ENCODE data around the gene ADA.

The ADA gene

GRCh38 chr20:44649126-44649525, 2.4 kb downstream of the ADA start:
- Histone ChIP-seq H3K4me2 (peak overlapping the region; percentile 78), H4K20me1 (ENCODE audit: insufficient read depth) (no peaks in the 10 kb centered on the region), H3K36me3 (ENCODE audit: insufficient read depth) (no peaks in the 10 kb centered on the region), H3K4me1 (ENCODE audit: low read depth, poor library complexity, severe bottlenecking) (peaks cover 75% of the 10 kb centered on the region), H2AFZ (ENCODE audit: low read depth) (no peak overlapping the region), H3K4me3 (IDR thresholded peaks at IDR 0.05; ENCODE audit: insufficient read depth, low read depth, low read length) (no peak overlapping the region), H3K79me2 (ENCODE audit: insufficient read depth, low read depth) (peaks cover 54% of the 10 kb centered on the region), H3K27me3 (ENCODE audit: insufficient read depth, low read depth) (no peaks in the 10 kb centered on the region), H3K27ac (peak overlapping the region; percentile 91; the same call in 1 of the 2 replicates), H3K9ac (no peak overlapping the region)
- TF ChIP-seq, protein P1, sequence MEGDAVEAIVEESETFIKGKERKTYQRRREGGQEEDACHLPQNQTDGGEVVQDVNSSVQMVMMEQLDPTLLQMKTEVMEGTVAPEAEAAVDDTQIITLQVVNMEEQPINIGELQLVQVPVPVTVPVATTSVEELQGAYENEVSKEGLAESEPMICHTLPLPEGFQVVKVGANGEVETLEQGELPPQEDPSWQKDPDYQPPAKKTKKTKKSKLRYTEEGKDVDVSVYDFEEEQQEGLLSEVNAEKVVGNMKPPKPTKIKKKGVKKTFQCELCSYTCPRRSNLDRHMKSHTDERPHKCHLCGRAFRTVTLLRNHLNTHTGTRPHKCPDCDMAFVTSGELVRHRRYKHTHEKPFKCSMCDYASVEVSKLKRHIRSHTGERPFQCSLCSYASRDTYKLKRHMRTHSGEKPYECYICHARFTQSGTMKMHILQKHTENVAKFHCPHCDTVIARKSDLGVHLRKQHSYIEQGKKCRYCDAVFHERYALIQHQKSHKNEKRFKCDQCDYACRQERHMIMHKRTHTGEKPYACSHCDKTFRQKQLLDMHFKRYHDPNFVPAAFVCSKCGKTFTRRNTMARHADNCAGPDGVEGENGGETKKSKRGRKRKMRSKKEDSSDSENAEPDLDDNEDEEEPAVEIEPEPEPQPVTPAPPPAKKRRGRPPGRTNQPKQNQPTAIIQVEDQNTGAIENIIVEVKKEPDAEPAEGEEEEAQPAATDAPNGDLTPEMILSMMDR (conservative IDR thresholded peaks at IDR 0.05; ENCODE audit: low read depth, low read length) = no peak

DNA sequence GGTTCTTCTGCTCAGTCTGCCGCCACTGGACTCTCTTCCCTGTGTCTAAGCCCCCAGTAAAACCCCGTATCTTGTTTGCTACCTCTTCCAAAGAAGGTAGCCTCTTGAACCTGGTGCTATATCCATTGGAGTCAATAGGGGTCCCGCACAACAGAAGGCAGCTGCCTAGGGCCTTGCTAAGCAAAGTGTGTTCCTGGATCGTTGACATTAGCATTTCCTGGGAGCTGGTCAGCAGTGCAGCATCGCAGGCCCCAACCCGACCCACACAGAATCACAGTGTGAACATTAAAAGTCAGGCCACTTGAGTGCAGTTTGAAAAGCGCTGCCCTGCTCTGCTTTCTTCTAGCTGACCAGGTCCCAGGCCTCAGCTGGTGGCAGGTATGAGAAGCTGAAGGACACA, 2.9 kb downstream of the ADA start:
- H2AFZ ChIP-seq (ENCODE audit: low read depth) = no peak overlapping the region
- TF ChIP-seq, protein P1 (conservative IDR thresholded peaks at IDR 0.05; ENCODE audit: low read depth, low read length) = no peak
- H3K36me3 ChIP-seq (ENCODE audit: insufficient read depth) = no peaks in the 10 kb centered on the region
- peak overlapping the region; percentile 91 for H3K27ac ChIP-seq
- H4K20me1 ChIP-seq (ENCODE audit: insufficient read depth) = no peaks in the 10 kb centered on the region
- H3K79me2 ChIP-seq (ENCODE audit: insufficient read depth, low read depth) = peaks cover 58% of the 10 kb centered on the region
- no peaks in the 10 kb centered on the region for H3K27me3 ChIP-seq (ENCODE audit: insufficient read depth, low read depth)
- H3K9ac ChIP-seq = no peak overlapping the region; the same call in 1 of the 2 replicates
- H3K4me1 ChIP-seq (ENCODE audit: low read depth, poor library complexity, severe bottlenecking) = peaks cover 79% of the 10 kb centered on the region
- H3K4me3 ChIP-seq (IDR thresholded peaks at IDR 0.05; ENCODE audit: insufficient read depth, low read depth, low read length) = no peak overlapping the region
- peak overlapping the region; percentile 78 for H3K4me2 ChIP-seq

GRCh38 chr20:44648068-44648467, 3.4 kb downstream of the ADA start:
- H2AFZ ChIP-seq (ENCODE audit: low read depth) = no peak overlapping the region
- TF ChIP-seq, protein P1 (conservative IDR thresholded peaks at IDR 0.05; ENCODE audit: low read depth, low read length) = no peak
- H3K4me2 ChIP-seq = peak overlapping the region; percentile 78
- H3K27me3 ChIP-seq (ENCODE audit: insufficient read depth, low read depth) = no peaks in the 10 kb centered on the region
- peak overlapping the region; percentile 73; the same call in 1 of the 2 replicates for H3K9ac ChIP-seq
- no peaks in the 10 kb centered on the region for H3K36me3 ChIP-seq (ENCODE audit: insufficient read depth)
- no peaks in the 10 kb centered on the region for H4K20me1 ChIP-seq (ENCODE audit: insufficient read depth)
- no peak overlapping the region for H3K4me3 ChIP-seq (IDR thresholded peaks at IDR 0.05; ENCODE audit: insufficient read depth, low read depth, low read length)
- H3K79me2 ChIP-seq (ENCODE audit: insufficient read depth, low read depth) = peaks cover 63% of the 10 kb centered on the region
- H3K4me1 ChIP-seq (ENCODE audit: low read depth, poor library complexity, severe bottlenecking) = peaks cover 79% of the 10 kb centered on the region
- peak overlapping the region; percentile 91 for H3K27ac ChIP-seq

DNA sequence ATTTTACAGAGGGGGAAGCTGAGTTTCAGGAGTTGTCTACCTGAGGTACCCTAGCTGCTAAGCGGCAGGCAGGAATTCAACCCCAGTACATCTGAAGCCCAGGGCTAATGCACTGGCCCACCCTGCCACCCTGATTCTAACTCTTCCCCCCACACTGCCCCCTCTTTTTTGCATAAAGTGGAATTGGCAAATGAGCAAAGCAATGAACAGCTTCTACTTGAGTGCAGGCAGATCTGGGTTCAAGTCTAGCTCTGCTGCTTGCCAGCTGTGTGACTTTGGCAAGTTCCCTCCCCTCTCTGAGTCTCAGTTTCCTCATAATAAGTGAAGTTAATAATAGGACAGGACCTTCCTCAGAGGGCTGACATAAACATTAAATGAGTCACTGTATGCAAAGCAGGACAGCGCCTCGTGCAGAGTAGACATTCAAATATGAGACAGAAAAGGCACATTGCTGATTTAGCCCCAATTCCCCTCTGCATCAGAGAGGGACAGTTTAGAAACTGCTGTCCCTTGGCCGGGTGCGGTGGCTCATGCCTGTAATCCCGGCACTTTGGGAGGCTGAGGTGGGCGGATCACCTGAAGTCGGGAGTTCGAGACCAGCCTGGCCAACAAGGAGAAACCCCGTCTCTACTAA, 4.7 kb downstream of the ADA start:
- Histone ChIP-seq H3K4me2 (peak overlapping the region; percentile 78), H3K4me3 (IDR thresholded peaks at IDR 0.05; ENCODE audit: insufficient read depth, low read depth, low read length) (no peak overlapping the region), H3K9ac (peak overlapping the region; percentile 73), H2AFZ (ENCODE audit: low read depth) (peak overlapping the region; percentile 7; the same call in 1 of the 2 replicates), H4K20me1 (ENCODE audit: insufficient read depth) (no peaks in the 10 kb centered on the region), H3K27me3 (ENCODE audit: insufficient read depth, low read depth) (no peaks in the 10 kb centered on the region), H3K27ac (peak overlapping the region; percentile 91), H3K4me1 (ENCODE audit: low read depth, poor library complexity, severe bottlenecking) (peaks cover 89% of the 10 kb centered on the region), H3K36me3 (ENCODE audit: insufficient read depth) (no peaks in the 10 kb centered on the region), H3K79me2 (ENCODE audit: insufficient read depth, low read depth) (peaks cover 69% of the 10 kb centered on the region)
- TF ChIP-seq, protein P1 (conservative IDR thresholded peaks at IDR 0.05; ENCODE audit: low read depth, low read length) = no peak; the same call in 1 of the 2 replicates

Data from KMS-11 (cell line).